Right atrium auricular region (tissue), 2 donors: ENCODE data around the gene CYP27A1. TPM values are rescaled to one million over a fixed set of nuclear protein-coding genes. Genes with fewer than 3 reads are reported as not detected.

ENCODE experiments used
- DNase-seq: peaks from one replicate; pipeline ENCODE4 v3.0.0-alpha.2; 2019; ENCODE audit warnings: low spot score
- H3K27ac ChIP-seq, 2 donors: fragments of 200-600 bp; sonication (generic); 1 replicate in 1 of 2; 2 replicates in 1 of 2; pipeline ENCODE4 v1.5.1; 2016 to 2019
- H3K27me3 ChIP-seq, 2 donors: fragments of 200-600 bp; sonication (generic); one replicate each; pipeline versions ENCODE4 v1.5.1 to v1.6.0; 2017 to 2019
- H3K36me3 ChIP-seq: fragments of 200-600 bp; sonication (generic); one replicate; pipeline ENCODE4 v1.5.1; 2016
- H3K4me1 ChIP-seq, 2 donors: fragments of 200-600 bp; sonication (generic); one replicate each; pipeline versions ENCODE4 v1.5.1 to v1.6.0; 2017 to 2019
- H3K4me3 ChIP-seq, 2 donors: fragments of 200-600 bp; sonication (generic); 1 replicate in 1 of 2; 2 replicates in 1 of 2; pipeline ENCODE4 v1.5.1; 2017 to 2019; ENCODE audit warnings: mild to moderate bottlenecking in 1 of 2, moderate library complexity in 1 of 2
- H3K9me3 ChIP-seq, 2 donors: fragments of 200-600 bp; sonication (generic); one replicate each; pipeline ENCODE4 v1.5.1; 2019
- total RNA-seq, 2 donors: library from RNA; depleted of rRNA; stranded (reverse); fragments of >200 nt; gene quantifications; one replicate each; pipeline ENCODE4 v1.1.0, GENCODE V29; 2016
- TF ChIP-seq, protein P1 (sequence below), 2 donors: fragments of 200-600 bp; sonication (generic); IDR thresholded peaks; one replicate each; pipeline ENCODE4 v1.5.1; 2019; ENCODE audit warnings: antibody characterized with exemption in 2 of 2

The CYP27A1 gene
- total RNA-seq, 2 donors from 2014 or later, result 17.2 to 23.4 TPM

GRCh38 chr2:218746960-218747359 is 35.0 kb upstream of the CYP27A1 start:
- H3K27ac ChIP-seq, result peak overlapping the region; percentile 37 to 68
- H3K9me3 ChIP-seq, result no peaks in the 10 kb centered on the region
- TF ChIP-seq, protein P1, sequence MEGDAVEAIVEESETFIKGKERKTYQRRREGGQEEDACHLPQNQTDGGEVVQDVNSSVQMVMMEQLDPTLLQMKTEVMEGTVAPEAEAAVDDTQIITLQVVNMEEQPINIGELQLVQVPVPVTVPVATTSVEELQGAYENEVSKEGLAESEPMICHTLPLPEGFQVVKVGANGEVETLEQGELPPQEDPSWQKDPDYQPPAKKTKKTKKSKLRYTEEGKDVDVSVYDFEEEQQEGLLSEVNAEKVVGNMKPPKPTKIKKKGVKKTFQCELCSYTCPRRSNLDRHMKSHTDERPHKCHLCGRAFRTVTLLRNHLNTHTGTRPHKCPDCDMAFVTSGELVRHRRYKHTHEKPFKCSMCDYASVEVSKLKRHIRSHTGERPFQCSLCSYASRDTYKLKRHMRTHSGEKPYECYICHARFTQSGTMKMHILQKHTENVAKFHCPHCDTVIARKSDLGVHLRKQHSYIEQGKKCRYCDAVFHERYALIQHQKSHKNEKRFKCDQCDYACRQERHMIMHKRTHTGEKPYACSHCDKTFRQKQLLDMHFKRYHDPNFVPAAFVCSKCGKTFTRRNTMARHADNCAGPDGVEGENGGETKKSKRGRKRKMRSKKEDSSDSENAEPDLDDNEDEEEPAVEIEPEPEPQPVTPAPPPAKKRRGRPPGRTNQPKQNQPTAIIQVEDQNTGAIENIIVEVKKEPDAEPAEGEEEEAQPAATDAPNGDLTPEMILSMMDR (IDR thresholded peaks at IDR 0.05), result no peak
- H3K36me3 ChIP-seq, result peaks cover 32% of the 10 kb centered on the region
- DNase-seq, result peak; percentile 61
- H3K27me3 ChIP-seq, result no peaks in the 10 kb centered on the region
- H3K4me3 ChIP-seq, result no peak overlapping the region
- H3K4me1 ChIP-seq, result peaks cover 0 to 19% of the 10 kb centered on the region in 2 donors

DNA sequence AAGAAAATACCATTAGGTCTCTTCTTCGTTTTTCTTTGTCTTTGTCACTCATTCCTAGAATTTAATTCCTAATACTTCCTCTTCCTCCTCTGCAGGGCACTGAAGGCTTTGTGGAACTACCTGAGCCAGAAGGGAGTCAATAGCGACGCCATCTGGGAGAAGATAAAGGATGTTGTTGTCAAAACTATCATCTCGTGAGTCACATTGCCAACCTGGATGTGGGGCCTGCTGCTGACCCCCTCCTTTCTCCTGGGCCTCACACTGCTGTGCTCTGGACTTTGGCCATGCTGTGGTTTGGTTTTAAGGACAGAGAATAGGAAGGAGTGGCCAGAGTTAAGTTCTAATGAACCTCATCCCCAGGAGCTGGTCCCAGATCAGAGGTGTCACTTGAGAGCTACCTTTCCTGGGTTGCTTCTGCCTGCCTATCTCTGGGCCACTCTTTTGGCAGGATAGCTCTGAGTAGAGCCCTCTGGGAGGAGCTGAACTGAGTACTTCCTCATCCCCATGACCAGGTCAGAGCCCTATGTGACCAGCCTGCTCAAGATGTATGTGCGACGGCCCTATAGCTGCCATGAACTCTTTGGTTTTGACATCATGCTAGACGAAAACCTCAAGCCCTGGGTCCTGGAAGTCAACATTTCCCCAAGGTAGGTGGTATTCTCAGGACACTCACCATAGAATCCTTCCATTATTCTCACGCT is 33.1 kb upstream of the CYP27A1 start:
- Histone ChIP-seq H3K4me3 (no peak overlapping the region), H3K9me3 (no peaks in the 10 kb centered on the region), H3K4me1 (peaks cover 0 to 19% of the 10 kb centered on the region in 2 donors), H3K36me3 (peaks cover 51% of the 10 kb centered on the region), H3K27ac (no peak overlapping the region), H3K27me3 (no peaks in the 10 kb centered on the region)
- TF ChIP-seq, protein P1 (IDR thresholded peaks at IDR 0.05), result no peak
- DNase-seq, result peak; percentile 30

DNA sequence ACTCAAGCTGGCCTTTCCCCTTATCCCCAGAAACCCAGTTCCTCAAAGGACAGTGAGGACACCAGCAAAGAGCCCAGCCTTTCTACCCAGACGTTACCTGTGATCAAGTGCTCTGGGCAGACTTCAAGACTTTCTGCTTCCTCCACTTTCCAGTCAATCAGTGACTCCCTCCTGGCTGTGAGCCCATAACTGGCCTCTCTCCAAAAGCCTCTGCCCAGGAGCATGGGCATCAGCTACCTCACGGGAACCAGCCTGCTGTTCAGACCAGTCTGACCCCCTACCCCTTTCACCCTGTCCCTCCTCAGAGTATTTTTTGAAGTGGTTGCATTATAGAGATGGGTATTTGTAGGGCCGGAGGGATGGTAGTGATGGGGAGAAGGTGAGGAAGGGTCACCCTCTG is 27.7 kb upstream of the CYP27A1 start:
- TF ChIP-seq, protein P1 (IDR thresholded peaks at IDR 0.05), result no peak
- Histone ChIP-seq H3K4me1 (no peaks in the 10 kb centered on the region), H3K9me3 (no peaks in the 10 kb centered on the region), H3K27me3 (no peaks in the 10 kb centered on the region), H3K4me3 (no peak overlapping the region), H3K27ac (no peak overlapping the region), H3K36me3 (peaks cover 48% of the 10 kb centered on the region)
- no peak for DNase-seq

GRCh38 chr2:218754781-218755180 is 27.2 kb upstream of the CYP27A1 start:
- TF ChIP-seq, protein P1 (IDR thresholded peaks at IDR 0.05), result no peak
- Histone ChIP-seq H3K27me3 (no peaks in the 10 kb centered on the region), H3K36me3 (peaks cover 44% of the 10 kb centered on the region)

GRCh38 chr2:218755198-218755566 is 26.8 kb upstream of the CYP27A1 start:
- Histone ChIP-seq H3K4me3 (no peak overlapping the region), H3K27ac (no peak overlapping the region), H3K9me3 (no peaks in the 10 kb centered on the region), H3K27me3 (no peaks in the 10 kb centered on the region), H3K36me3 (peaks cover 40% of the 10 kb centered on the region), H3K4me1 (no peaks in the 10 kb centered on the region)
- TF ChIP-seq, protein P1 (IDR thresholded peaks at IDR 0.05), result no peak
- no peak for DNase-seq

More at GRCh38 chr2:218754781-218755180, 27.2 kb upstream of the CYP27A1 start:
- Histone ChIP-seq H3K9me3 (no peaks in the 10 kb centered on the region), H3K4me1 (no peaks in the 10 kb centered on the region), H3K4me3 (no peak overlapping the region), H3K27ac (no peak overlapping the region)
- DNase-seq, result no peak
